Stimulated activated CD4-positive, alpha-beta T cell treated with anti-CD3 and anti-CD28 coated beads, Interleukin-12 subunit alpha, Interleukin-12 subunit beta, amount 100 ng/mL, for 48 hours (primary cell): Measurements from ENCODE around the gene NDUFB2.
"Not testable (repeated sequence)": the region's sequence is repeated elsewhere in the genome, so short reads cannot be mapped to it uniquely, and the experiment has no call there.

Experiments
- DNase-seq, 3 donors: peaks; one replicate each; pipeline ENCODE4 v3.0.0-alpha.2; 2020; ENCODE audit warnings: low read depth in 2 of 3, low spot score in 1 of 3

NDUFB2 gene

GRCh38 chr7:140672382-140673062, 24.0 kb upstream of the NDUFB2 start, which contains the start of gene ADCK2:
ADCK2 (plus strand) TSS chr7:140672945; CDS start chr7:140673331, 386 bp downstream.
- DNase-seq = peak; percentile 35 to 55 (median 45)

- DNase-seq = peak; percentile 15 to 46 (median 27)
Measured at GRCh38 chr7:140673063-140673773, 23.3 kb upstream of the NDUFB2 start.

- DNase-seq = no peak
Measured at GRCh38 chr7:140673774-140674155, 22.7 kb upstream of the NDUFB2 start.

GRCh38 chr7:140674356-140674800, 22.1 kb upstream of the NDUFB2 start:
- no peak for DNase-seq

GRCh38 chr7:140674899-140675701, 21.4 kb upstream of the NDUFB2 start:
- DNase-seq = no peak

- DNase-seq = no peak
Measured at GRCh38 chr7:140675726-140676125, 20.8 kb upstream of the NDUFB2 start.

- no peak for DNase-seq
Measured at GRCh38 chr7:140676306-140676705, 20.2 kb upstream of the NDUFB2 start.

- not testable (repeated sequence) for DNase-seq
Measured at GRCh38 chr7:140676956-140677355, 19.6 kb upstream of the NDUFB2 start.

GRCh38 chr7:140677496-140677895, 19.0 kb upstream of the NDUFB2 start:
- no peak for DNase-seq

GRCh38 chr7:140678081-140678815, 18.3 kb upstream of the NDUFB2 start:
- no peak for DNase-seq

- no peak for DNase-seq
Measured at GRCh38 chr7:140678816-140679130, 17.7 kb upstream of the NDUFB2 start.

GRCh38 chr7:140679186-140679585, 17.3 kb upstream of the NDUFB2 start:
- no peak for DNase-seq

- no peak for DNase-seq
Measured at GRCh38 chr7:140680886-140681285, 15.6 kb upstream of the NDUFB2 start.

GRCh38 chr7:140681766-140682165, 14.7 kb upstream of the NDUFB2 start:
- DNase-seq = no peak

- no peak for DNase-seq
Measured at GRCh38 chr7:140683657-140684056, 12.9 kb upstream of the NDUFB2 start.

- DNase-seq = no peak
Measured at GRCh38 chr7:140684066-140684950, 12.2 kb upstream of the NDUFB2 start.

GRCh38 chr7:140685407-140686087, 11.0 kb upstream of the NDUFB2 start:
- DNase-seq = no peak

- no peak for DNase-seq
Measured at GRCh38 chr7:140686921-140687320, 9.6 kb upstream of the NDUFB2 start.

- no peak for DNase-seq
Measured at GRCh38 chr7:140688341-140688740, 8.2 kb upstream of the NDUFB2 start.
